Colonic mucosa (tissue), 4 donors: ENCODE data around the gene AVPR2. TPM values are rescaled to one million over a fixed set of nuclear protein-coding genes. Genes with fewer than 3 reads are reported as not detected.

ENCODE experiments used
- DNase-seq: peaks from one replicate; pipeline ENCODE4 v3.0.0-alpha.2; 2020
- H3K27ac ChIP-seq: fragments of 200-600 bp; one replicate; pipeline ENCODE4 v1.8.0; 2021
- H3K27me3 ChIP-seq: fragments of 200-600 bp; one replicate; pipeline ENCODE4 v1.8.0; 2021
- H3K36me3 ChIP-seq: fragments of 200-600 bp; one replicate; pipeline ENCODE4 v1.8.0; 2021
- H3K4me1 ChIP-seq: fragments of 200-600 bp; one replicate; pipeline ENCODE4 v1.8.0; 2021; ENCODE audit warnings: mild to moderate bottlenecking
- H3K4me3 ChIP-seq: fragments of 200-600 bp; one replicate; pipeline ENCODE4 v1.8.0; 2021
- H3K9ac ChIP-seq, 2 donors: one replicate each; pipeline ENCODE4 v1.7.0; 2013; ENCODE audit warnings: control low read depth in 2 of 2, low read depth in 2 of 2, low read length in 2 of 2
- H3K9me3 ChIP-seq: fragments of 200-600 bp; one replicate; pipeline ENCODE4 v1.8.0; 2021
- CTCF ChIP-seq: fragments of 200-600 bp; IDR thresholded peaks from one replicate; pipeline ENCODE4 v1.8.0; 2022; ENCODE audit warnings: antibody characterized with exemption, mild to moderate bottlenecking
- intact Hi-C: fragments of 100-400 bp; cut with DNase I; formaldehyde crosslinking; loops from one replicate; pipeline ENCODE4 v1.14.1; 2022
- total RNA-seq, 2 donors: library from RNA; stranded (reverse); fragmentation: NEBNext Ultra II Directional in 1 of 2; extraction: Animal tissue kit (Norgen Biotek cat#: 25700) in 1 of 2; gene quantifications; one replicate each; pipeline ENCODE4 v1.2.1, GENCODE V29; 2021
- donor health status: healthy.
- donor health status: DM: no; HTN: no; CAD: no.
- donor health status: DM: no; HTN: no; CAD: no.

AVPR2 gene
- total RNA-seq, 2 donors from 2014 or later = 0.24 TPM; not detected in 1

- no peak overlapping the region for H3K9ac ChIP-seq
- TF ChIP-seq CTCF = no peak
- no peak overlapping the region for H3K27ac ChIP-seq
- intact Hi-C loops = no loop called here
- no peaks in the 10 kb centered on the region for H3K27me3 ChIP-seq
- no peaks in the 10 kb centered on the region for H3K36me3 ChIP-seq
- no peaks in the 10 kb centered on the region for H3K9me3 ChIP-seq
- H3K4me3 ChIP-seq = no peak overlapping the region
- no peaks in the 10 kb centered on the region for H3K4me1 ChIP-seq
- no peak for DNase-seq
Observed at GRCh38 chrX:153937056-153937455, 32.6 kb downstream of the AVPR2 start.

GRCh38 chrX:153938226-153938786 is 33.8 kb downstream of the AVPR2 start:
- Histone ChIP-seq H3K27ac (no peak overlapping the region), H3K4me3 (no peak overlapping the region), H3K9ac (no peak overlapping the region), H3K36me3 (no peaks in the 10 kb centered on the region), H3K4me1 (no peaks in the 10 kb centered on the region), H3K27me3 (no peaks in the 10 kb centered on the region), H3K9me3 (no peaks in the 10 kb centered on the region)
- TF ChIP-seq CTCF = no peak
- intact Hi-C loops = no loop called here
- DNase-seq = no peak

- Histone ChIP-seq H3K9ac (no peak overlapping the region), H3K27me3 (no peaks in the 10 kb centered on the region), H3K9me3 (no peaks in the 10 kb centered on the region), H3K27ac (no peak overlapping the region), H3K4me1 (no peaks in the 10 kb centered on the region), H3K36me3 (no peaks in the 10 kb centered on the region), H3K4me3 (no peak overlapping the region)
- TF ChIP-seq CTCF = no peak
- no peak for DNase-seq
- intact Hi-C loops = no loop called here
Observed at GRCh38 chrX:153939573-153939972, 35.1 kb downstream of the AVPR2 start.

- Histone ChIP-seq H3K9me3 (no peaks in the 10 kb centered on the region), H3K9ac (peak overlapping the region in 1 of 2 donors; percentile 2), H3K27ac (no peak overlapping the region), H3K27me3 (no peaks in the 10 kb centered on the region), H3K36me3 (no peaks in the 10 kb centered on the region), H3K4me1 (no peaks in the 10 kb centered on the region), H3K4me3 (no peak overlapping the region)
- no peak for DNase-seq
- no peak for TF ChIP-seq CTCF
- intact Hi-C loops = no loop called here
Observed at GRCh38 chrX:153941336-153942252, 37.1 kb downstream of the AVPR2 start.

GRCh38 chrX:153944140-153944799 is 39.8 kb downstream of the AVPR2 start, which contains the start of gene RENBP:
TSS of gene RENBP (minus strand) at chrX:153944643. CDS start at chrX:153944610, 33 bp downstream.
- Histone ChIP-seq H3K4me1 (no peaks in the 10 kb centered on the region), H3K9me3 (no peaks in the 10 kb centered on the region), H3K4me3 (peak within 1 kb of the TSS; percentile 22), H3K27me3 (no peaks in the 10 kb centered on the region), H3K9ac (peak within 1 kb of the TSS; percentile 12 to 24), H3K27ac (peak within 1 kb of the TSS; percentile 33), H3K36me3 (no peaks in the 10 kb centered on the region)
- no peak for DNase-seq
- no peak for TF ChIP-seq CTCF
- intact Hi-C loops = no loop called here
